GM12878 (cell line): Measurements from ENCODE around the gene GNAI2. TPM values are rescaled to one million over a fixed set of nuclear protein-coding genes. Genes with fewer than 3 reads are reported as not detected.

Experiments
- BHLHE40 ChIP-seq, 2 experiments: fragments of 450-650 bp in 1 of 2; IDR thresholded peaks; 2 replicates each; pipeline ENCODE4 v1.6.1; 2011 to 2017; ENCODE audit warnings: low read depth in 2 of 2, borderline replicate concordance in 1 of 2, improper control_type of control experiment in 1 of 2, low read length in 1 of 2, mild to moderate bottlenecking in 1 of 2
- CBX3 ChIP-seq: fragments of 200-600 bp; sonication (generic); IDR thresholded peaks from 2 replicates; pipeline ENCODE4 v1.6.1; 2016; ENCODE audit warnings: low read depth, borderline replicate concordance
- CREB1 ChIP-seq: IDR thresholded peaks from 2 replicates; pipeline ENCODE4 v1.6.1; 2012; ENCODE audit warnings: low read depth, mild to moderate bottlenecking, inconsistent platforms
- E2F8 ChIP-seq: fragments of 450-650 bp; IDR thresholded peaks from 2 replicates; pipeline ENCODE4 v1.6.1; 2018; ENCODE audit warnings: mild to moderate bottlenecking, low read depth, moderate library complexity; ENCODE audit not compliant: partially characterized antibody
- EGR1 ChIP-seq, 2 experiments: IDR thresholded peaks; 1 replicate in 1 of 2; 2 replicates in 1 of 2; pipeline ENCODE4 v1.6.1; 2011 to 2012; ENCODE audit warnings: low read depth in 2 of 2, low read length in 2 of 2, borderline replicate concordance in 1 of 2, mild to moderate bottlenecking in 1 of 2, moderate library complexity in 1 of 2
- KLF5 ChIP-seq: fragments of 450-650 bp; IDR thresholded peaks from 2 replicates; pipeline ENCODE4 v1.6.1; 2014; ENCODE audit warnings: mild to moderate bottlenecking; ENCODE audit not compliant: partially characterized antibody
- PKNOX1 ChIP-seq: fragments of 450-650 bp; IDR thresholded peaks from 2 replicates; pipeline ENCODE4 v1.6.1; 2016; ENCODE audit warnings: mild to moderate bottlenecking
- RUNX3 ChIP-seq: IDR thresholded peaks from 2 replicates; pipeline ENCODE4 v1.6.1; 2012; ENCODE audit warnings: low read length, inconsistent platforms
- STAT1 ChIP-seq: fragments of 450-650 bp; conservative IDR thresholded peaks from 2 replicates; pipeline ENCODE4 v1.6.1; 2014; ENCODE audit warnings: antibody characterized with exemption, mild to moderate bottlenecking
- TCF3 ChIP-seq: IDR thresholded peaks from 2 replicates; pipeline ENCODE4 v1.6.1; 2012; ENCODE audit warnings: low read depth, mild to moderate bottlenecking, low read length, borderline replicate concordance; ENCODE audit not compliant: insufficient read depth
- ZNF687 ChIP-seq: fragments of 450-650 bp; IDR thresholded peaks from 2 replicates; pipeline ENCODE4 v1.6.1; 2017; ENCODE audit warnings: mild to moderate bottlenecking, moderate library complexity
- polyA plus RNA-seq, 11 experiments: library from polyadenylated mRNA; depleted of rRNA in 4 of 11; unstranded in 6 of 11; stranded (reverse) in 5 of 11; fragments of >200 nt; fragmentation: Nextera tagmentation in 4 of 11; fragmentation: Illumina TruSeq in 1 of 11; extraction: Ambion mirVana in 4 of 11; extraction: Trizol in 1 of 11; gene quantifications; 1 replicate in 1 of 11; 2 replicates in 10 of 11; pipeline versions ENCODE4 v1.2.1 to v1.2.3, GENCODE V29; 2011 to 2016; ENCODE audit warnings: inconsistent platforms in 2 of 11, missing spikeins in 2 of 11, low read depth in 1 of 11
- total RNA-seq, 4 experiments: library from RNA; depleted of rRNA in 3 of 4; stranded (reverse); fragments of >200 nt in 3 of 4; fragmentation: Illumina TruSeq in 1 of 4; extraction: Trizol in 1 of 4; gene quantifications; 2 replicates each; pipeline versions ENCODE4 v1.2.1 to v1.2.3, GENCODE V29; 2013 to 2021

Gene GNAI2
- total and polyA plus RNA-seq, 10 of the 15 experiments (the other 5 are each of a cell fraction or from before 2014, with no cell fraction given), result 5.0 to 346 (median 237) TPM

DNA sequence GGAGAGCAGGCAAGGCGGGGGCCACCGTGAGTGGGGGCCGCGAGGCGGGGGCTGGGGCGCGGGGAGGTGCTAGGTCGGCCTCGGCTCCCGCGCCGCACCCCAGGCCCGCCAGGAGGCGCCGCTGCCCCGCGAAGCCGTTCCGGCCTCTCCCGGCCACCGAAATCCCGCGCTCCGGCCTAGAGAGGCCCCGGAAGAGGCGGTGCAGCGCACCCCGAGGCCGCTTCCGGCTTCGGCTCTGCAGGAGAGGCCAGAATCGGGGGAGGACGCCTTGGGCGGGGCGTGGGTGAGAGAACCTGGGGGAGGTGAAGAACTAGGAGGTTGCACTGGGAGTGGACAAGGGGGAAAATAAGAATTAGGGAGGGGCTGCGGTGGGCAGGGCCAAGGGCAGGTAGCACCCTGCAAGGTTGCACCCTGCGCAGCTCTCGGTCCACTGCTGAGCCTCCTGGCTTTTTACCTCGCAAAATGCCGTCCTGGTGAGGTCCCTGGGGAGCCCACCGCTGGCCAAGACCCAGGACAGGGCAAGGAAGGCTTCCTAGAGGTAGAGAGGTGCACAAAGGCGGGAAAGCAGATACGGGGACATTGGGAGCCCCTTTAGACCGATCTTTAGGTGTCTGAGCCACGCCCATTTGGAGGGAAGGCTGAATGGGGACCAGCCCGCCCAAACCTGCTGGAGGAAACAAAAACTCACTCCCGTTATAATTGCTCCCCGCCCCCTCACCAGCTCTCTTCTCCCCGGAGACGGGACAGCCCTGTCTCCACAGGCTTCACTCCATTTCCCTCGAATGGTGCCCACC lies 8.4 kb upstream of the GNAI2 start (continued):
- peak; percentile 51; the same call in 1 of the 2 replicates for TF ChIP-seq ZNF687
- TF ChIP-seq KLF5, result no peak
- TF ChIP-seq BHLHE40 (IDR thresholded peaks at IDR 0.05; ENCODE audit: borderline replicate concordance in 1 of 2, low read depth in 2 of 2, low read length in 1 of 2), result peak; percentile 54 to 77; a peak in 3 of 4 replicates
- peak; percentile 92 for TF ChIP-seq E2F8
- peak; percentile 66 for TF ChIP-seq RUNX3
- no peak for TF ChIP-seq PKNOX1
- TF ChIP-seq EGR1 (IDR thresholded peaks at IDR 0.05; ENCODE audit: borderline replicate concordance in 1 of 2, low read depth in 2 of 2, low read length in 2 of 2), result peak in 1 of 2 experiments; percentile 88; a peak in 2 of 3 replicates
- TF ChIP-seq STAT1, result peak; percentile 78; the same call in 1 of the 2 replicates
- TF ChIP-seq TCF3, result 0 out of 2 replicates have a peak, but pooled peaks have one; percentile 28
- no peak for TF ChIP-seq CBX3
- TF ChIP-seq CREB1, result peak; percentile 69
